Activated gamma-delta T cell treated with anti-CD3 and anti-CD28 coated beads, Interleukin-2, amount 50 U/mL, for 16 hours (primary cell): Measurements from ENCODE around the gene IFI16.
"Not testable (repeated sequence)": the region's sequence is repeated elsewhere in the genome, so short reads cannot be mapped to it uniquely, and the experiment has no call there.

Experiments
- DNase-seq: peaks from one replicate; pipeline ENCODE4 v3.0.0-alpha.2; 2020; ENCODE audit warnings: low read depth

The IFI16 gene

DNA sequence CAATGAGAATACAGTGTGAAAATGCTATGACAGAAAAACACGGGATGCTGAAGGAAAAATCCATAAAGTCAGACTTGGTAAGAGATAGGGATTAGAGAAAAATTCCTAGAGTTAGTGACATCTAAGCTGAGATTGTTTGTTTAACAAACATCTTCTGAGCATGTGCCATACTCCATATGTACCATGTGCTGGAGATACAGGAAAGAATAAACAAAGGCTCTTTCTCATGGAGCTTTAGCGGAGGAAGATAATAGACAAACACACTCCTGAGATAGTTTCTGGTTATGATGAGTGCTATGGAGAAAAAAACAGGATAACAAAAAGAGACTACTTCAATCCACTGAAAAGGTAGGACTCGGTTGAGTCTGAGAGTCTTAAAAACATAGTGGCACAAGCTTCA is 88.9 kb downstream of the IFI16 start:
- no peak for DNase-seq

DNA sequence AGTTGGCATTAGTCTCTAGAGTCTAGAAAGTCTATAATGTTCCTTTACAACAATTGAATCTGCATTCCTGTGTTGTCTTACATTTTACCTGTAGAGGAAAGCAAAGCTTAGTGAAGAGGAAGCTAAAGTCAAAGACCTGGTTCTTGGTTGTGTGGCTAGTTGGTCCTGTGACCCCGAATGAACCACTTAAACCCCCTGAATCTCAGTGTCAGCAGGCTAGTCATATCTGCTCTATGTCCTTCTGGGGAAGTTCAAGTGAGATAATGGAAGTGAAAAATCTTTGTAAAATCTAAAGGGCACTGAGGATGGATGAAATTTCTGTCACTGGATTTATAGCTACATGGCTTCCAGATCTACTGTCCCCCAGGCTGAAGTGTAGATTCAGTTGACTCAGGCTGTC is 90.9 kb downstream of the IFI16 start:
- DNase-seq, result no peak

DNA sequence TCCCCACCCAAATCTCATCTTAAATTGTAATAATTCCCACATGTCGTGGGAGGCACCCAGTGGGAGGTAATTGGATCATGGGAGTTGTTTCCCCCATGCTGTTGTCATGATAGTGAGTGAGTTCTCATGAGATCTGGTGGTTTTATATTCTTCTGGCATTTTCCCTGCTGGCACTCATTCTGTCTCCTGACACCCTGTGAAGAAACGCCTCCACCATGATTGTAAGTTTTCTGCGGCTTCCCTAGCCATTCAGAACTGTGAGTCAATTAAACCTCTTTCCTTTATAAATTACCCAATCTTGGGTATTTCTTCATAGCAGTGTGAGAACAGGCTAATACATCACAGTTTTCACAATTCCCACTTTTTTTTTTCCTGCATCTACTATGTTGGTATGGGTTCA is 93.3 kb downstream of the IFI16 start:
- DNase-seq, result not testable (repeated sequence)
